HepG2 (cell line): ENCODE results near the gene C16orf54. TPM values are rescaled to one million over a fixed set of nuclear protein-coding genes. Genes with fewer than 3 reads are reported as not detected.

Experiments
- ELF1 ChIP-seq: sonication (generic); formaldehyde crosslinking; IDR thresholded peaks from 2 replicates; pipeline ENCODE4 v1.4.0; 2020; ENCODE audit warnings: missing genetic modification reagents
- GATAD1 ChIP-seq: IDR thresholded peaks from 2 replicates; pipeline ENCODE4 v1.6.1; 2016; ENCODE audit warnings: missing genetic modification reagents, missing compliant biosample characterization
- SAP130 ChIP-seq: IDR thresholded peaks from 2 replicates; pipeline ENCODE4 v1.6.1; 2016; ENCODE audit warnings: low read depth
- SMAD9 ChIP-seq: sonication (generic); formaldehyde crosslinking; IDR thresholded peaks from 2 replicates; pipeline ENCODE4 v1.5.1; 2020; ENCODE audit warnings: mild to moderate bottlenecking, missing genetic modification reagents
- SP2 ChIP-seq: sonication (generic); formaldehyde crosslinking; IDR thresholded peaks from 2 replicates; pipeline ENCODE4 v1.5.1; 2020; ENCODE audit warnings: mild to moderate bottlenecking, missing genetic modification reagents
- STAT5B ChIP-seq: sonication (generic); formaldehyde crosslinking; IDR thresholded peaks from 2 replicates; pipeline ENCODE4 v1.4.0; 2020; ENCODE audit warnings: missing genetic modification reagents
- TARDBP ChIP-seq: sonication (generic); formaldehyde crosslinking; IDR thresholded peaks from 2 replicates; pipeline ENCODE4 v1.8.0; 2022; ENCODE audit warnings: mild to moderate bottlenecking, missing genetic modification reagents
- TBL1XR1 ChIP-seq: fragments of 150-350 bp; IDR thresholded peaks from 2 replicates; pipeline ENCODE4 v1.6.1; 2014; ENCODE audit warnings: borderline replicate concordance, low read length; ENCODE audit not compliant: partially characterized antibody
- ZBTB20 ChIP-seq: sonication (generic); formaldehyde crosslinking; IDR thresholded peaks from 2 replicates; pipeline ENCODE4 v1.8.1; 2023; ENCODE audit warnings: missing genetic modification reagents, low read depth, mild to moderate bottlenecking, borderline replicate concordance
- ZFP90 ChIP-seq: sonication (generic); formaldehyde crosslinking; IDR thresholded peaks from 2 replicates; pipeline ENCODE4 v1.8.0; 2022; ENCODE audit warnings: missing genetic modification reagents, mild to moderate bottlenecking, inconsistent platforms, borderline replicate concordance
- ZNF276 ChIP-seq: sonication (generic); formaldehyde crosslinking; IDR thresholded peaks from 2 replicates; pipeline ENCODE4 v1.4.0; 2020; ENCODE audit warnings: mild to moderate bottlenecking, low read depth, missing genetic modification reagents
- ZNF563 ChIP-seq: sonication (generic); formaldehyde crosslinking; IDR thresholded peaks from 2 replicates; pipeline ENCODE4 v1.8.0; 2022; ENCODE audit warnings: mild to moderate bottlenecking, moderate library complexity, missing genetic modification reagents
- ZNF589 ChIP-seq: sonication (generic); formaldehyde crosslinking; conservative IDR thresholded peaks from 2 replicates; pipeline ENCODE4 v1.8.0; 2022; ENCODE audit warnings: mild to moderate bottlenecking, moderate library complexity, missing genetic modification reagents
- ZZZ3 ChIP-seq: sonication (generic); formaldehyde crosslinking; IDR thresholded peaks from 2 replicates; pipeline ENCODE4 v1.4.0; 2020; ENCODE audit warnings: missing genetic modification reagents, mild to moderate bottlenecking, borderline replicate concordance
- polyA plus RNA-seq, 8 experiments: library from polyadenylated mRNA; depleted of rRNA in 3 of 8; stranded (reverse) in 7 of 8; unstranded in 1 of 8; fragments of >200 nt; fragmentation: Illumina TruSeq in 4 of 8; extraction: Trizol in 4 of 8; gene quantifications; 2 replicates each; pipeline versions ENCODE4 v1.2.1 to v1.2.3, GENCODE V29; 2011 to 2016; ENCODE audit warnings: low read depth in 4 of 8, missing spikeins in 1 of 8, mixed read lengths in 1 of 8; ENCODE audit not compliant: insufficient read depth in 1 of 8
- total RNA-seq, 5 experiments: library from RNA; depleted of rRNA; stranded (reverse); fragments of >200 nt; fragmentation: Illumina TruSeq; extraction: Trizol; gene quantifications; 2 replicates each; pipeline ENCODE4 v1.2.3, GENCODE V29; 2016; ENCODE audit warnings: low read depth in 1 of 5
- TF ChIP-seq, protein P1 (sequence below): sonication (generic); formaldehyde crosslinking; IDR thresholded peaks from 2 replicates; pipeline ENCODE4 v1.9.0; 2021; ENCODE audit warnings: missing genetic modification reagents, borderline replicate concordance
- TF ChIP-seq, protein P2 (sequence below): sonication (generic); formaldehyde crosslinking; IDR thresholded peaks from 2 replicates; pipeline ENCODE4 v1.4.0; 2020; ENCODE audit warnings: missing genetic modification reagents, borderline replicate concordance
- TF ChIP-seq, protein P3 (sequence below): sonication (generic); formaldehyde crosslinking; IDR thresholded peaks from 2 replicates; pipeline ENCODE4 v1.4.0; 2020; ENCODE audit warnings: missing genetic modification reagents

The C16orf54 gene
- total and polyA plus RNA-seq, 2 of the 13 experiments (the other 11 are each of a cell fraction or from before 2014, with no cell fraction given) = not detected

DNA sequence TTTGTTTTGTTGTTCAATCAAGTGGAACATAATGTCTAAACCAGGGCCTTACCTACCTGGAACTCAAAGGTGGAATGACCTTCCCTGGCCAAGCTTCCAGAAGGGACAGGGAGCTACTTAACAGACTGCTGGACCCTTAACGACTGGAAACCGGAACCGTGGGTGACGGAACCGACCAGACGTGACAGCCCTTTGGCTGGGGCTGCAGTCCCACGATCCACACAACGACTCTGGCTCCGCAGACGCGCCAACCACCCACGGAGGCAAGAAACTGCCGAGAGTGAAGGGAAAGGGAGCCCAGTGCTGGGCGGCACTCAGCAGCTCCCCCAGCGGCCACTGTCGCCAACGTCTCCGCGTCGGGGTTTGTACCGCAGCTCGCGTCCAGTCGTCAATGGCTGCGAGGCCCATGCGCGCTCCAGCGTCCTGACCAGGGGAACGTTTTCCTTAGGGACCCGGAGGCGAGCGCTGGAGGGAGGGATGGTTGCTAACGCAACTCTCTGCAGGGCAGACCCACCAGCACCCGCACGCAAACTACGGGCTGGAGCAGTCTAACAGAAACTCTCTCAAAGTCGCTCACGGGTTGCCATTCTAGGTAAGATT, 39.2 kb upstream of the C16orf54 start (continued):
- TF ChIP-seq ZFP90 (CRISPR knock-in tag) (no peak), ZNF589 (CRISPR knock-in tag) (no peak), STAT5B (CRISPR knock-in tag) (no peak), GATAD1 (CRISPR knock-in tag) (peak; percentile 47), ZNF276 (no peak), SP2 (CRISPR knock-in tag) (no peak), ZZZ3 (no peak), SAP130 (CRISPR knock-in tag) (peak; percentile 72), ZNF563 (CRISPR knock-in tag) (no peak), ZBTB20 (CRISPR knock-in tag) (peak; percentile 42; the same call in 1 of the 2 replicates), TBL1XR1 (peak; percentile 26), SMAD9 (CRISPR knock-in tag) (no peak), ELF1 (CRISPR knock-in tag) (no peak), TARDBP (CRISPR knock-in tag) (0 out of 2 replicates have a peak, but pooled peaks have one; percentile 52)
- TF ChIP-seq, protein P1, sequence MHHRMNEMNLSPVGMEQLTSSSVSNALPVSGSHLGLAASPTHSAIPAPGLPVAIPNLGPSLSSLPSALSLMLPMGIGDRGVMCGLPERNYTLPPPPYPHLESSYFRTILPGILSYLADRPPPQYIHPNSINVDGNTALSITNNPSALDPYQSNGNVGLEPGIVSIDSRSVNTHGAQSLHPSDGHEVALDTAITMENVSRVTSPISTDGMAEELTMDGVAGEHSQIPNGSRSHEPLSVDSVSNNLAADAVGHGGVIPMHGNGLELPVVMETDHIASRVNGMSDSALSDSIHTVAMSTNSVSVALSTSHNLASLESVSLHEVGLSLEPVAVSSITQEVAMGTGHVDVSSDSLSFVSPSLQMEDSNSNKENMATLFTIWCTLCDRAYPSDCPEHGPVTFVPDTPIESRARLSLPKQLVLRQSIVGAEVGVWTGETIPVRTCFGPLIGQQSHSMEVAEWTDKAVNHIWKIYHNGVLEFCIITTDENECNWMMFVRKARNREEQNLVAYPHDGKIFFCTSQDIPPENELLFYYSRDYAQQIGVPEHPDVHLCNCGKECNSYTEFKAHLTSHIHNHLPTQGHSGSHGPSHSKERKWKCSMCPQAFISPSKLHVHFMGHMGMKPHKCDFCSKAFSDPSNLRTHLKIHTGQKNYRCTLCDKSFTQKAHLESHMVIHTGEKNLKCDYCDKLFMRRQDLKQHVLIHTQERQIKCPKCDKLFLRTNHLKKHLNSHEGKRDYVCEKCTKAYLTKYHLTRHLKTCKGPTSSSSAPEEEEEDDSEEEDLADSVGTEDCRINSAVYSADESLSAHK (CRISPR knock-in tag) = peak; percentile 68; the same call in 1 of the 2 replicates
- TF ChIP-seq, protein P2, sequence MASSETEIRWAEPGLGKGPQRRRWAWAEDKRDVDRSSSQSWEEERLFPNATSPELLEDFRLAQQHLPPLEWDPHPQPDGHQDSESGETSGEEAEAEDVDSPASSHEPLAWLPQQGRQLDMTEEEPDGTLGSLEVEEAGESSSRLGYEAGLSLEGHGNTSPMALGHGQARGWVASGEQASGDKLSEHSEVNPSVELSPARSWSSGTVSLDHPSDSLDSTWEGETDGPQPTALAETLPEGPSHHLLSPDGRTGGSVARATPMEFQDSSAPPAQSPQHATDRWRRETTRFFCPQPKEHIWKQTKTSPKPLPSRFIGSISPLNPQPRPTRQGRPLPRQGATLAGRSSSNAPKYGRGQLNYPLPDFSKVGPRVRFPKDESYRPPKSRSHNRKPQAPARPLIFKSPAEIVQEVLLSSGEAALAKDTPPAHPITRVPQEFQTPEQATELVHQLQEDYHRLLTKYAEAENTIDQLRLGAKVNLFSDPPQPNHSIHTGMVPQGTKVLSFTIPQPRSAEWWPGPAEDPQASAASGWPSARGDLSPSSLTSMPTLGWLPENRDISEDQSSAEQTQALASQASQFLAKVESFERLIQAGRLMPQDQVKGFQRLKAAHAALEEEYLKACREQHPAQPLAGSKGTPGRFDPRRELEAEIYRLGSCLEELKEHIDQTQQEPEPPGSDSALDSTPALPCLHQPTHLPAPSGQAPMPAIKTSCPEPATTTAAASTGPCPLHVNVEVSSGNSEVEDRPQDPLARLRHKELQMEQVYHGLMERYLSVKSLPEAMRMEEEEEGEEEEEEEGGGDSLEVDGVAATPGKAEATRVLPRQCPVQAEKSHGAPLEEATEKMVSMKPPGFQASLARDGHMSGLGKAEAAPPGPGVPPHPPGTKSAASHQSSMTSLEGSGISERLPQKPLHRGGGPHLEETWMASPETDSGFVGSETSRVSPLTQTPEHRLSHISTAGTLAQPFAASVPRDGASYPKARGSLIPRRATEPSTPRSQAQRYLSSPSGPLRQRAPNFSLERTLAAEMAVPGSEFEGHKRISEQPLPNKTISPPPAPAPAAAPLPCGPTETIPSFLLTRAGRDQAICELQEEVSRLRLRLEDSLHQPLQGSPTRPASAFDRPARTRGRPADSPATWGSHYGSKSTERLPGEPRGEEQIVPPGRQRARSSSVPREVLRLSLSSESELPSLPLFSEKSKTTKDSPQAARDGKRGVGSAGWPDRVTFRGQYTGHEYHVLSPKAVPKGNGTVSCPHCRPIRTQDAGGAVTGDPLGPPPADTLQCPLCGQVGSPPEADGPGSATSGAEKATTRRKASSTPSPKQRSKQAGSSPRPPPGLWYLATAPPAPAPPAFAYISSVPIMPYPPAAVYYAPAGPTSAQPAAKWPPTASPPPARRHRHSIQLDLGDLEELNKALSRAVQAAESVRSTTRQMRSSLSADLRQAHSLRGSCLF (CRISPR knock-in tag) = no peak
- TF ChIP-seq, protein P3, sequence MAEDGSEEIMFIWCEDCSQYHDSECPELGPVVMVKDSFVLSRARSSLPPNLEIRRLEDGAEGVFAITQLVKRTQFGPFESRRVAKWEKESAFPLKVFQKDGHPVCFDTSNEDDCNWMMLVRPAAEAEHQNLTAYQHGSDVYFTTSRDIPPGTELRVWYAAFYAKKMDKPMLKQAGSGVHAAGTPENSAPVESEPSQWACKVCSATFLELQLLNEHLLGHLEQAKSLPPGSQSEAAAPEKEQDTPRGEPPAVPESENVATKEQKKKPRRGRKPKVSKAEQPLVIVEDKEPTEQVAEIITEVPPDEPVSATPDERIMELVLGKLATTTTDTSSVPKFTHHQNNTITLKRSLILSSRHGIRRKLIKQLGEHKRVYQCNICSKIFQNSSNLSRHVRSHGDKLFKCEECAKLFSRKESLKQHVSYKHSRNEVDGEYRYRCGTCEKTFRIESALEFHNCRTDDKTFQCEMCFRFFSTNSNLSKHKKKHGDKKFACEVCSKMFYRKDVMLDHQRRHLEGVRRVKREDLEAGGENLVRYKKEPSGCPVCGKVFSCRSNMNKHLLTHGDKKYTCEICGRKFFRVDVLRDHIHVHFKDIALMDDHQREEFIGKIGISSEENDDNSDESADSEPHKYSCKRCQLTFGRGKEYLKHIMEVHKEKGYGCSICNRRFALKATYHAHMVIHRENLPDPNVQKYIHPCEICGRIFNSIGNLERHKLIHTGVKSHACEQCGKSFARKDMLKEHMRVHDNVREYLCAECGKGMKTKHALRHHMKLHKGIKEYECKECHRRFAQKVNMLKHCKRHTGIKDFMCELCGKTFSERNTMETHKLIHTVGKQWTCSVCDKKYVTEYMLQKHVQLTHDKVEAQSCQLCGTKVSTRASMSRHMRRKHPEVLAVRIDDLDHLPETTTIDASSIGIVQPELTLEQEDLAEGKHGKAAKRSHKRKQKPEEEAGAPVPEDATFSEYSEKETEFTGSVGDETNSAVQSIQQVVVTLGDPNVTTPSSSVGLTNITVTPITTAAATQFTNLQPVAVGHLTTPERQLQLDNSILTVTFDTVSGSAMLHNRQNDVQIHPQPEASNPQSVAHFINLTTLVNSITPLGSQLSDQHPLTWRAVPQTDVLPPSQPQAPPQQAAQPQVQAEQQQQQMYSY (CRISPR knock-in tag) = no peak
